Neural progenitor cell (in vitro differentiated cells): Measurements from ENCODE around the gene RAD51B.

ENCODE experiments used
- CTCF ChIP-seq: fragments of 200-600 bp; sonication (generic); IDR thresholded peaks from 2 replicates; pipeline ENCODE4 v1.5.1; 2017; ENCODE audit warnings: antibody characterized with exemption, mild to moderate bottlenecking
- EZH2phosphoT487 ChIP-seq: fragments of 200-600 bp; sonication (generic); IDR thresholded peaks from 2 replicates; pipeline ENCODE4 v1.6.1; 2017; ENCODE audit warnings: antibody characterized with exemption

- no peak for TF ChIP-seq CTCF
- TF ChIP-seq EZH2phosphoT487, result no peak
Measured at GRCh38 chr14:68574906-68575305, 755.3 kb downstream of the RAD51B start.
